HEK293 (cell line): ENCODE data around the gene XPR1.
A peak's percentile ranks its signal among the peaks of the same experiment; 100 is the strongest.

Experiments
- CTCF ChIA-PET: fragments of 350-600 bp; formaldehyde crosslinking; extraction: SDS; loops from one replicate; lab custom pipeline; 2021; ENCODE audit warnings: antibody characterized with exemption; lab: Yijun Ruan, JAX
- POLR2A ChIA-PET: fragments of 300-600 bp; formaldehyde crosslinking; extraction: SDS; loops from one replicate; lab custom pipeline; 2020; ENCODE audit warnings: antibody characterized with exemption, inconsistent platforms; lab: Yijun Ruan, JAX
- H3K27ac ChIP-seq: fragments of 200-500 bp; sonication (Bioruptor generic); 2 replicates; pipeline ENCODE4 v1.5.1; 2014; ENCODE audit warnings: low read depth, low read length, control low read depth, inconsistent platforms; ENCODE audit errors: extremely low read depth
- H3K36me3 ChIP-seq, 2 experiments: fragments of 200-500 bp in 1 of 2; sonication (Bioruptor generic) in 1 of 2; 1 replicate in 1 of 2; 2 replicates in 1 of 2; pipeline ENCODE4 v1.5.1; 2014 to 2017; ENCODE audit warnings: inconsistent platforms in 2 of 2, low read length in 2 of 2; ENCODE audit not compliant: control insufficient read depth in 2 of 2, insufficient read depth in 1 of 2
- H3K4me1 ChIP-seq: fragments of 200-500 bp; sonication (Bioruptor generic); 2 replicates; pipeline ENCODE4 v1.5.1; 2014; ENCODE audit warnings: mild to moderate bottlenecking, low read length, inconsistent platforms; ENCODE audit not compliant: control insufficient read depth, insufficient read depth
- H3K4me3 ChIP-seq: 2 replicates; pipeline ENCODE4 v1.5.1; 2011; ENCODE audit warnings: low read depth, mild to moderate bottlenecking, control low read depth, low read length, moderate library complexity
- H3K9me3 ChIP-seq: fragments of 200-500 bp; sonication (Bioruptor generic); 2 replicates; pipeline ENCODE4 v1.5.1; 2014; ENCODE audit warnings: low read depth, low read length, inconsistent platforms; ENCODE audit not compliant: control insufficient read depth, insufficient read depth
- BCL6B ChIP-seq: fragments of 450-650 bp; formaldehyde crosslinking; IDR thresholded peaks from 2 replicates; pipeline ENCODE4 v1.5.1; 2017; ENCODE audit warnings: missing biosample characterization, missing genetic modification characterization
- KLF8 ChIP-seq: fragments of 450-650 bp; formaldehyde crosslinking; IDR thresholded peaks from 2 replicates; pipeline ENCODE4 v1.5.1; 2016; ENCODE audit warnings: missing biosample characterization, missing genetic modification characterization
- MEIS1 ChIP-seq: sonication (generic); formaldehyde crosslinking; IDR thresholded peaks from 2 replicates; pipeline ENCODE4 v1.8.1; 2022; ENCODE audit warnings: missing genetic modification reagents, mild to moderate bottlenecking, borderline replicate concordance
- PRDM4 ChIP-seq: fragments of 450-650 bp; formaldehyde crosslinking; IDR thresholded peaks from 2 replicates; pipeline ENCODE4 v1.5.1; 2017; ENCODE audit warnings: missing biosample characterization, missing genetic modification characterization
- REST ChIP-seq: fragments of 450-650 bp; formaldehyde crosslinking; IDR thresholded peaks from 2 replicates; pipeline ENCODE4 v1.5.1; 2016; ENCODE audit warnings: missing biosample characterization, missing genetic modification characterization
- SETDB1 ChIP-seq: IDR thresholded peaks from one replicate; pipeline ENCODE4 v1.6.1; 2017; ENCODE audit warnings: mild to moderate bottlenecking, low read length, moderate library complexity, mixed read lengths; ENCODE audit not compliant: insufficient read length
- SP3 ChIP-seq: fragments of 450-650 bp; formaldehyde crosslinking; IDR thresholded peaks from 2 replicates; pipeline ENCODE4 v1.5.1; 2016; ENCODE audit warnings: missing biosample characterization, missing genetic modification characterization
- TRIM28 ChIP-seq: IDR thresholded peaks from 2 replicates; pipeline ENCODE4 v1.6.1; 2011; ENCODE audit warnings: low read length, control low read depth, borderline replicate concordance
- YY1 ChIP-seq: fragments of 450-650 bp; formaldehyde crosslinking; IDR thresholded peaks from 2 replicates; pipeline ENCODE4 v1.5.1; 2018; ENCODE audit warnings: missing biosample characterization, missing genetic modification characterization
- ZFP3 ChIP-seq: fragments of 450-650 bp; formaldehyde crosslinking; IDR thresholded peaks from 2 replicates; pipeline ENCODE4 v1.5.1; 2016; ENCODE audit warnings: low read depth, missing biosample characterization, missing genetic modification characterization
- ZNF16 ChIP-seq: fragments of 450-650 bp; formaldehyde crosslinking; IDR thresholded peaks from 2 replicates; pipeline ENCODE4 v1.5.1; 2016; ENCODE audit warnings: low read depth, missing biosample characterization, missing genetic modification characterization
- ZNF174 ChIP-seq: fragments of 450-650 bp; formaldehyde crosslinking; IDR thresholded peaks from 2 replicates; pipeline ENCODE4 v1.5.0; 2017; ENCODE audit warnings: missing biosample characterization, mild to moderate bottlenecking, missing genetic modification characterization
- ZNF239 ChIP-seq: fragments of 450-650 bp; formaldehyde crosslinking; IDR thresholded peaks from 2 replicates; pipeline ENCODE4 v1.5.1; 2016; ENCODE audit warnings: missing biosample characterization, missing genetic modification characterization
- ZNF302 ChIP-seq: fragments of 450-650 bp; formaldehyde crosslinking; IDR thresholded peaks from 2 replicates; pipeline ENCODE4 v1.5.1; 2016; ENCODE audit warnings: missing biosample characterization, missing genetic modification characterization, low read depth
- ZNF391 ChIP-seq: fragments of 450-650 bp; formaldehyde crosslinking; IDR thresholded peaks from 2 replicates; pipeline ENCODE4 v1.5.1; 2016; ENCODE audit warnings: low read depth, missing biosample characterization, missing genetic modification characterization, borderline replicate concordance
- ZNF510 ChIP-seq: fragments of 450-650 bp; formaldehyde crosslinking; IDR thresholded peaks from 2 replicates; pipeline ENCODE4 v1.5.1; 2018; ENCODE audit warnings: mild to moderate bottlenecking, missing genetic modification characterization, missing biosample characterization; ENCODE audit not compliant: insufficient replicate concordance
- ZNF521 ChIP-seq: fragments of 450-650 bp; formaldehyde crosslinking; IDR thresholded peaks from 2 replicates; pipeline ENCODE4 v1.5.1; 2017; ENCODE audit warnings: missing biosample characterization, mild to moderate bottlenecking, missing genetic modification characterization
- ZNF776 ChIP-seq: fragments of 450-650 bp; formaldehyde crosslinking; IDR thresholded peaks from 2 replicates; pipeline ENCODE4 v1.5.0; 2017; ENCODE audit warnings: missing biosample characterization, missing genetic modification characterization, borderline replicate concordance
- ZNF843 ChIP-seq: fragments of 450-650 bp; formaldehyde crosslinking; IDR thresholded peaks from 2 replicates; pipeline ENCODE4 v1.5.1; 2016; ENCODE audit warnings: missing biosample characterization, missing genetic modification characterization
- TF ChIP-seq, protein P1 (sequence below): fragments of 450-650 bp; formaldehyde crosslinking; conservative IDR thresholded peaks from 2 replicates; pipeline ENCODE4 v1.5.1; 2016; ENCODE audit warnings: low read depth, missing biosample characterization, missing genetic modification characterization

The XPR1 gene

GRCh38 chr1:180670681-180671080, 38.9 kb downstream of the XPR1 start:
- POLR2A ChIA-PET, result no interaction called here
- Histone ChIP-seq H3K9me3 (no peaks in the 10 kb centered on the region), H3K4me3 (no peak overlapping the region), H3K27ac (no peak overlapping the region), H3K36me3 (no peaks in the 10 kb centered on the region), H3K4me1 (peaks cover 4% of the 10 kb centered on the region; the same call in 1 of the 2 replicates)
- TF ChIP-seq MEIS1 (no peak), SETDB1 (peak; percentile 94), REST (tag by site-specific recombination) (no peak), ZNF510 (tag by site-specific recombination) (peak; percentile 16), TRIM28 (0 out of 2 replicates have a peak, but pooled peaks have one; percentile 31)
- CTCF ChIA-PET, result interaction anchor here (0.7 kb wide), 1 partner anchor 8 kb away, joined by 3 read pairs; no protein-coding TSS in a partner anchor

GRCh38 chr1:180672105-180672504, 40.3 kb downstream of the XPR1 start:
- POLR2A ChIA-PET, result no interaction called here
- no peak overlapping the region for H3K4me3 ChIP-seq
- no peak overlapping the region for H3K27ac ChIP-seq
- H3K36me3 ChIP-seq, result no peaks in the 10 kb centered on the region
- no peaks in the 10 kb centered on the region for H3K9me3 ChIP-seq
- CTCF ChIA-PET, result no interaction called here
- peaks cover 4% of the 10 kb centered on the region; the same call in 1 of the 2 replicates for H3K4me1 ChIP-seq
- TF ChIP-seq, protein P1, sequence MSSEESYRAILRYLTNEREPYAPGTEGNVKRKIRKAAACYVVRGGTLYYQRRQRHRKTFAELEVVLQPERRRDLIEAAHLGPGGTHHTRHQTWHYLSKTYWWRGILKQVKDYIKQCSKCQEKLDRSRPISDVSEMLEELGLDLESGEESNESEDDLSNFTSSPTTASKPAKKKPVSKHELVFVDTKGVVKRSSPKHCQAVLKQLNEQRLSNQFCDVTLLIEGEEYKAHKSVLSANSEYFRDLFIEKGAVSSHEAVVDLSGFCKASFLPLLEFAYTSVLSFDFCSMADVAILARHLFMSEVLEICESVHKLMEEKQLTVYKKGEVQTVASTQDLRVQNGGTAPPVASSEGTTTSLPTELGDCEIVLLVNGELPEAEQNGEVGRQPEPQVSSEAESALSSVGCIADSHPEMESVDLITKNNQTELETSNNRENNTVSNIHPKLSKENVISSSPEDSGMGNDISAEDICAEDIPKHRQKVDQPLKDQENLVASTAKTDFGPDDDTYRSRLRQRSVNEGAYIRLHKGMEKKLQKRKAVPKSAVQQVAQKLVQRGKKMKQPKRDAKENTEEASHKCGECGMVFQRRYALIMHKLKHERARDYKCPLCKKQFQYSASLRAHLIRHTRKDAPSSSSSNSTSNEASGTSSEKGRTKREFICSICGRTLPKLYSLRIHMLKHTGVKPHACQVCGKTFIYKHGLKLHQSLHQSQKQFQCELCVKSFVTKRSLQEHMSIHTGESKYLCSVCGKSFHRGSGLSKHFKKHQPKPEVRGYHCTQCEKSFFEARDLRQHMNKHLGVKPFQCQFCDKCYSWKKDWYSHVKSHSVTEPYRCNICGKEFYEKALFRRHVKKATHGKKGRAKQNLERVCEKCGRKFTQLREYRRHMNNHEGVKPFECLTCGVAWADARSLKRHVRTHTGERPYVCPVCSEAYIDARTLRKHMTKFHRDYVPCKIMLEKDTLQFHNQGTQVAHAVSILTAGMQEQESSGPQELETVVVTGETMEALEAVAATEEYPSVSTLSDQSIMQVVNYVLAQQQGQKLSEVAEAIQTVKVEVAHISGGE (tag by site-specific recombination), result no peak
- TF ChIP-seq ZNF16 (no peak), ZNF302 (no peak), ZNF239 (tag by site-specific recombination) (no peak), ZNF510 (tag by site-specific recombination) (no peak), SP3 (tag by site-specific recombination) (no peak), ZFP3 (no peak), ZNF843 (tag by site-specific recombination) (no peak), ZNF521 (tag by site-specific recombination) (no peak), ZNF174 (tag by site-specific recombination) (no peak), BCL6B (tag by site-specific recombination) (no peak), KLF8 (tag by site-specific recombination) (no peak), YY1 (tag by site-specific recombination) (no peak), ZNF391 (tag by site-specific recombination) (no peak), PRDM4 (no peak), ZNF776 (tag by site-specific recombination) (no peak)
